ENCODE data around the gene BMPR1B. TPM values are rescaled to one million over a fixed set of nuclear protein-coding genes. Genes with fewer than 3 reads are reported as not detected.

BMPR1B gene
- total and polyA plus RNA-seq, 4 donors = 0.27 to 0.70 (median 0.48) TPM

- Histone ChIP-seq H3K36me3 (ENCODE audit: control insufficient read depth in 4 of 4, insufficient read depth in 3 of 4, low read depth in 1 of 4, low read length in 3 of 4) (no peaks in the 10 kb centered on the region), H3K9me3 (ENCODE audit: control insufficient read depth in 4 of 4, low read length in 3 of 4) (no peaks in the 10 kb centered on the region), H3K4me3 (ENCODE audit: low read depth in 1 of 3, low read length in 3 of 3) (no peak overlapping the region), H3K9ac (ENCODE audit: low read depth in 1 of 2, low read length in 2 of 2) (no peak overlapping the region), H3K27ac (ENCODE audit: low read depth in 1 of 2, low read length in 2 of 2) (no peak overlapping the region), H3K27me3 (ENCODE audit: control insufficient read depth in 4 of 4, insufficient read depth in 4 of 4, low read length in 3 of 4) (peaks cover 0 to 5% (median 0%) of the 10 kb centered on the region in 4 donors), H3K4me1 (ENCODE audit: control insufficient read depth in 4 of 4, insufficient read depth in 4 of 4, low read length in 3 of 4) (no peaks in the 10 kb centered on the region)
- no peak for TF ChIP-seq JUND (IDR thresholded peaks at IDR 0.05)
- TF ChIP-seq TAF1 (conservative IDR thresholded peaks at IDR 0.05) = no peak
- no peak for TF ChIP-seq MAX (IDR thresholded peaks at IDR 0.05)
- DNase-seq (ENCODE audit: low spot score) = no peak
- WGBS = 93% methylated on average over 2 of the region's 2 CpGs
Measured at GRCh38 chr4:94954251-94954650, 196.5 kb downstream of the BMPR1B start.

- no peak for DNase-seq (ENCODE audit: low spot score)
- no peaks in the 10 kb centered on the region for H3K9me3 ChIP-seq (ENCODE audit: control insufficient read depth in 4 of 4, low read length in 3 of 4)
- H3K27ac ChIP-seq (ENCODE audit: low read depth in 1 of 2, low read length in 2 of 2) = no peak overlapping the region
- 49% methylated on average over 3 of the region's 3 CpGs for WGBS
- TF ChIP-seq TAF1 (conservative IDR thresholded peaks at IDR 0.05) (no peak), RXRA (IDR thresholded peaks at IDR 0.05) (no peak), JUND (IDR thresholded peaks at IDR 0.05) (no peak), FOXA2 (IDR thresholded peaks at IDR 0.05) (no peak)
- H3K4me1 ChIP-seq (ENCODE audit: control insufficient read depth in 4 of 4, insufficient read depth in 4 of 4, low read length in 3 of 4) = no peaks in the 10 kb centered on the region
- H3K27me3 ChIP-seq (ENCODE audit: control insufficient read depth in 4 of 4, insufficient read depth in 4 of 4, low read length in 3 of 4) = peaks cover 0 to 5% (median 0%) of the 10 kb centered on the region in 4 donors
- no peaks in the 10 kb centered on the region for H3K36me3 ChIP-seq (ENCODE audit: control insufficient read depth in 4 of 4, insufficient read depth in 3 of 4, low read depth in 1 of 4, low read length in 3 of 4)
- H3K9ac ChIP-seq (ENCODE audit: low read depth in 1 of 2, low read length in 2 of 2) = no peak overlapping the region
- no peak overlapping the region for H3K4me3 ChIP-seq (ENCODE audit: low read depth in 1 of 3, low read length in 3 of 3)
Measured at GRCh38 chr4:94957030-94957429, 199.3 kb downstream of the BMPR1B start.

GRCh38 chr4:94959307-94959706, 201.6 kb downstream of the BMPR1B start:
- H3K9ac ChIP-seq (ENCODE audit: low read depth in 1 of 2, low read length in 2 of 2) = no peak overlapping the region
- H3K4me1 ChIP-seq (ENCODE audit: control insufficient read depth in 4 of 4, insufficient read depth in 4 of 4, low read length in 3 of 4) = no peaks in the 10 kb centered on the region
- H3K27ac ChIP-seq (ENCODE audit: low read depth in 1 of 2, low read length in 2 of 2) = no peak overlapping the region
- DNase-seq (ENCODE audit: low spot score) = no peak
- H3K9me3 ChIP-seq (ENCODE audit: control insufficient read depth in 4 of 4, low read length in 3 of 4) = peaks cover 0 to 3% (median 0%) of the 10 kb centered on the region in 4 donors
- TF ChIP-seq FOXA1 (IDR thresholded peaks at IDR 0.05) = no peak
- no peak for TF ChIP-seq FOXA2 (IDR thresholded peaks at IDR 0.05)
- TF ChIP-seq ZBTB33 (IDR thresholded peaks at IDR 0.05) = no peak
- TF ChIP-seq GABPA (IDR thresholded peaks at IDR 0.05 in 1 of 2, conservative IDR thresholded peaks at IDR 0.05 in 1 of 2) = no peak
- no peak for TF ChIP-seq ATF3 (IDR thresholded peaks at IDR 0.05)
- no peak for TF ChIP-seq REST (IDR thresholded peaks at IDR 0.05)
- no peak for TF ChIP-seq EGR1 (IDR thresholded peaks at IDR 0.05; ENCODE audit: low read depth in 2 of 2)
- TF ChIP-seq TAF1 (conservative IDR thresholded peaks at IDR 0.05) = no peak
- TF ChIP-seq CTCF (IDR thresholded peaks at IDR 0.05; ENCODE audit: low read depth, low read length, missing input control) = no peak
- no peak for TF ChIP-seq RAD21 (IDR thresholded peaks at IDR 0.05)
- TF ChIP-seq MAX (IDR thresholded peaks at IDR 0.05) = no peak
- no peak for TF ChIP-seq NR2F2 (IDR thresholded peaks at IDR 0.05)
- no peaks in the 10 kb centered on the region for H3K36me3 ChIP-seq (ENCODE audit: control insufficient read depth in 4 of 4, insufficient read depth in 3 of 4, low read depth in 1 of 4, low read length in 3 of 4)
- H3K4me3 ChIP-seq (ENCODE audit: low read depth in 1 of 3, low read length in 3 of 3) = no peak overlapping the region
- H3K27me3 ChIP-seq (ENCODE audit: control insufficient read depth in 4 of 4, insufficient read depth in 4 of 4, low read length in 3 of 4) = peaks cover 0 to 4% (median 0%) of the 10 kb centered on the region in 4 donors
- WGBS = 93% methylated on average over 1 of the region's 1 CpG

Data from liver (tissue), 9 donors.